HG03575 (cell line): Measurements from ENCODE around the gene CDK6.
A peak's percentile ranks its signal among the peaks of the same experiment; 100 is the strongest.

Experiments
- ATAC-seq: cut with Tn5 transposase; IDR thresholded peaks from one replicate; pipeline ENCODE4 v1.9.1; 2021; ENCODE audit not compliant: unreplicated experiment, insufficient number of reproducible peaks, low FRiP score; ENCODE audit errors: extremely low read depth

The CDK6 gene

GRCh38 chr7:92831716-92832533 is 4.4 kb downstream of the CDK6 start:
- ATAC-seq, result no peak

GRCh38 chr7:92830532-92831110 is 5.8 kb downstream of the CDK6 start:
- ATAC-seq, result no peak

GRCh38 chr7:92830027-92830426 is 6.3 kb downstream of the CDK6 start:
- ATAC-seq, result no peak

- no peak for ATAC-seq
These were observed 8.8 kb downstream of the CDK6 start for GRCh38 chr7:92827464-92828120.

GRCh38 chr7:92826258-92826938 is 10.0 kb downstream of the CDK6 start:
- ATAC-seq, result no peak

- no peak for ATAC-seq
These were observed 11.4 kb downstream of the CDK6 start for GRCh38 chr7:92824901-92825480.

GRCh38 chr7:92824450-92824849 is 11.9 kb downstream of the CDK6 start:
- ATAC-seq, result no peak

- ATAC-seq, result no peak
These were observed 13.3 kb downstream of the CDK6 start for GRCh38 chr7:92823042-92823441.

- ATAC-seq, result no peak
These were observed 16.2 kb downstream of the CDK6 start for GRCh38 chr7:92820191-92820590.

GRCh38 chr7:92817398-92817797 is 19.0 kb downstream of the CDK6 start:
- no peak for ATAC-seq

GRCh38 chr7:92815412-92815811 is 21.0 kb downstream of the CDK6 start:
- no peak for ATAC-seq

- peak; percentile 30 for ATAC-seq
These were observed 22.9 kb downstream of the CDK6 start for GRCh38 chr7:92813390-92814024.

- ATAC-seq, result no peak
These were observed 25.2 kb downstream of the CDK6 start for GRCh38 chr7:92811158-92811557.

GRCh38 chr7:92809760-92810573 is 26.4 kb downstream of the CDK6 start:
- ATAC-seq, result peak; percentile 48

GRCh38 chr7:92809397-92809759 is 27.0 kb downstream of the CDK6 start:
- ATAC-seq, result peak; percentile 0

GRCh38 chr7:92808635-92809034 is 27.7 kb downstream of the CDK6 start:
- no peak for ATAC-seq

- ATAC-seq, result no peak
These were observed 28.4 kb downstream of the CDK6 start for GRCh38 chr7:92808006-92808405.

GRCh38 chr7:92806496-92806895 is 29.9 kb downstream of the CDK6 start:
- ATAC-seq, result no peak
